GM18870 (cell line): ENCODE results near the gene FAHD2B.
"Not testable (repeated sequence)": the region's sequence is repeated elsewhere in the genome, so short reads cannot be mapped to it uniquely, and the experiment has no call there.

Source experiments
- ATAC-seq: cut with Tn5 transposase; IDR thresholded peaks from one replicate; pipeline ENCODE4 v1.9.1; 2021; ENCODE audit warnings: moderate library complexity; ENCODE audit not compliant: unreplicated experiment

The FAHD2B gene

GRCh38 chr2:97068074-97068473 is 26.6 kb downstream of the FAHD2B start:
- no peak for ATAC-seq

GRCh38 chr2:97067279-97068004 is 27.2 kb downstream of the FAHD2B start:
- ATAC-seq, result no peak

GRCh38 chr2:97066030-97066429 is 28.7 kb downstream of the FAHD2B start:
- not testable (repeated sequence) for ATAC-seq

GRCh38 chr2:97062020-97062419 is 32.7 kb downstream of the FAHD2B start:
- not testable (repeated sequence) for ATAC-seq

- ATAC-seq, result not testable (repeated sequence)
These were observed 34.9 kb downstream of the FAHD2B start for GRCh38 chr2:97059782-97060181.

- not testable (repeated sequence) for ATAC-seq
These were observed 38.5 kb downstream of the FAHD2B start for GRCh38 chr2:97056150-97056549.

GRCh38 chr2:97050032-97050431 is 44.6 kb downstream of the FAHD2B start:
- ATAC-seq, result not testable (repeated sequence)

- not testable (repeated sequence) for ATAC-seq
These were observed 46.2 kb downstream of the FAHD2B start for GRCh38 chr2:97048448-97048847.

GRCh38 chr2:97046676-97047075 is 48.0 kb downstream of the FAHD2B start:
- not testable (repeated sequence) for ATAC-seq

- ATAC-seq, result not testable (repeated sequence)
These were observed 48.7 kb downstream of the FAHD2B start for GRCh38 chr2:97045895-97046499.
